Testis (tissue), 3 donors: ENCODE data around the gene DCTN3. TPM values are rescaled to one million over a fixed set of nuclear protein-coding genes. Genes with fewer than 3 reads are reported as not detected.

Experiments used
- DNase-seq: peaks from one replicate; pipeline ENCODE4 v3.0.0-alpha.2; 2019
- H3K27ac ChIP-seq, 2 donors: fragments of 200-600 bp; sonication (generic); one replicate each; pipeline ENCODE4 v1.5.1; 2019
- H3K27me3 ChIP-seq: fragments of 200-600 bp; sonication (generic); one replicate; pipeline ENCODE4 v1.5.1; 2019
- H3K36me3 ChIP-seq: fragments of 200-600 bp; sonication (generic); one replicate; pipeline ENCODE4 v1.5.1; 2017; ENCODE audit warnings: low read depth; ENCODE audit errors: missing control alignments
- H3K4me1 ChIP-seq: fragments of 200-600 bp; sonication (generic); one replicate; pipeline ENCODE4 v1.5.1; 2019
- H3K4me3 ChIP-seq, 2 donors: fragments of 200-600 bp; sonication (generic); one replicate each; pipeline ENCODE4 v1.5.1; 2017 to 2019
- H3K9me3 ChIP-seq: fragments of 200-600 bp; sonication (generic); one replicate; pipeline ENCODE4 v1.5.1; 2017
- CTCF ChIP-seq, 3 experiments: fragments of 450-650 bp in 2 of 3; fragments of 200-600 bp in 1 of 3; sonication (generic) in 1 of 3; IDR thresholded peaks; one replicate each; pipeline ENCODE4 v1.5.1; 2016 to 2019; ENCODE audit warnings: antibody characterized with exemption in 3 of 3, mild to moderate bottlenecking in 2 of 3, moderate library complexity in 1 of 3
- POLR2A ChIP-seq: fragments of 450-650 bp; IDR thresholded peaks from one replicate; pipeline ENCODE4 v1.6.1; 2017; ENCODE audit warnings: antibody characterized with exemption, mild to moderate bottlenecking, moderate library complexity
- WGBS, 2 donors: methylation state at CpG; one replicate each; pipeline ENCODE4 v1.1.5; 2018; 5-methylcytosine and 5-hydroxymethylcytosine counted together
- intact Hi-C: fragments of 100-400 bp; cut with DNase I; formaldehyde crosslinking; loops from one replicate; pipeline ENCODE4 v1.15.1; 2023; ENCODE audit warnings: low total_unique reads
- polyA plus RNA-seq: library from polyadenylated mRNA; stranded (reverse); fragments of 350-450 nt; fragmentation: Illumina TruSeq; extraction: RNeasy Lipid Tissue Mini Kit (QIAGEN cat#74804); gene quantifications from one replicate; pipeline ENCODE4 v1.2.3, GENCODE V29; 2014; ENCODE audit warnings: low read depth, low replicate concordance; ENCODE audit not compliant: insufficient read depth
- total RNA-seq, 2 donors: library from RNA; depleted of rRNA; stranded (reverse); fragments of >200 nt; gene quantifications; one replicate each; pipeline ENCODE4 v1.2.3, GENCODE V29; 2016

Gene DCTN3
- total and polyA plus RNA-seq, 3 donors from 2014 or later = 55.1 to 82.9 (median 78.5) TPM

GRCh38 chr9:34634551-34635248 lies 14.4 kb upstream of the DCTN3 start:
- intact Hi-C loops = no loop called here
- H3K4me3 ChIP-seq = no peak overlapping the region
- TF ChIP-seq POLR2A = no peak
- H3K9me3 ChIP-seq = no peaks in the 10 kb centered on the region
- H3K27ac ChIP-seq = no peak overlapping the region
- no peak for DNase-seq
- peaks cover 11% of the 10 kb centered on the region for H3K4me1 ChIP-seq
- 82 to 84% methylated on average over 3 of the region's 3 CpGs for WGBS, 2 donors
- no peaks in the 10 kb centered on the region for H3K36me3 ChIP-seq
- H3K27me3 ChIP-seq = no peaks in the 10 kb centered on the region

GRCh38 chr9:34633851-34634550 lies 13.7 kb upstream of the DCTN3 start:
- Histone ChIP-seq H3K4me1 (peaks cover 14% of the 10 kb centered on the region), H3K4me3 (no peak overlapping the region), H3K27me3 (no peaks in the 10 kb centered on the region), H3K9me3 (no peaks in the 10 kb centered on the region), H3K36me3 (no peaks in the 10 kb centered on the region), H3K27ac (no peak overlapping the region)
- WGBS, 2 donors = 28 to 43% methylated on average over 3 of the region's 3 CpGs
- peak; percentile 73 for DNase-seq
- intact Hi-C loops = no loop called here
- no peak for TF ChIP-seq POLR2A
- peak; percentile 66 to 83 (median 73) for TF ChIP-seq CTCF (IDR thresholded peaks at IDR 0.05)

GRCh38 chr9:34633166-34633565 lies 12.9 kb upstream of the DCTN3 start:
- Histone ChIP-seq H3K9me3 (no peaks in the 10 kb centered on the region), H3K4me3 (no peak overlapping the region), H3K27ac (no peak overlapping the region), H3K27me3 (no peaks in the 10 kb centered on the region), H3K36me3 (no peaks in the 10 kb centered on the region), H3K4me1 (peaks cover 15% of the 10 kb centered on the region)
- no peak for DNase-seq
- intact Hi-C loops = no loop called here
- TF ChIP-seq CTCF (IDR thresholded peaks at IDR 0.05) (no peak), POLR2A (no peak)
- 54 to 62% methylated on average over 5 of the region's 5 CpGs for WGBS, 2 donors

GRCh38 chr9:34630402-34631154 lies 10.3 kb upstream of the DCTN3 start:
- Histone ChIP-seq H3K9me3 (no peaks in the 10 kb centered on the region), H3K36me3 (no peaks in the 10 kb centered on the region), H3K4me3 (no peak overlapping the region), H3K27ac (no peak overlapping the region), H3K4me1 (peaks cover 8% of the 10 kb centered on the region), H3K27me3 (no peaks in the 10 kb centered on the region)
- intact Hi-C loops = no loop called here
- TF ChIP-seq POLR2A (no peak), CTCF (IDR thresholded peaks at IDR 0.05) (no peak)
- peak; percentile 46 for DNase-seq
- WGBS, 2 donors = 46 to 48% methylated on average over 5 of the region's 5 CpGs

- Histone ChIP-seq H3K4me3 (no peak overlapping the region), H3K27me3 (no peaks in the 10 kb centered on the region)
These were observed 9.2 kb upstream of the DCTN3 start for GRCh38 chr9:34629491-34629808.

More at GRCh38 chr9:34629491-34629808, 9.2 kb upstream of the DCTN3 start:
- Histone ChIP-seq H3K36me3 (no peaks in the 10 kb centered on the region), H3K9me3 (no peaks in the 10 kb centered on the region), H3K4me1 (peaks cover 12% of the 10 kb centered on the region), H3K27ac (no peak overlapping the region)
- no peak for DNase-seq
- intact Hi-C loops = no loop called here
- TF ChIP-seq POLR2A (no peak), CTCF (IDR thresholded peaks at IDR 0.05) (no peak)
- WGBS, 2 donors = 13 to 27% methylated on average over 5 of the region's 5 CpGs
